ENCODE results near the gene NANOS2. TPM values are rescaled to one million over a fixed set of nuclear protein-coding genes. Genes with fewer than 3 reads are reported as not detected.

Gene NANOS2
- total and polyA plus RNA-seq, 2 of the 13 experiments (the other 11 are each of a cell fraction or from before 2014, with no cell fraction given) = not detected

DNA sequence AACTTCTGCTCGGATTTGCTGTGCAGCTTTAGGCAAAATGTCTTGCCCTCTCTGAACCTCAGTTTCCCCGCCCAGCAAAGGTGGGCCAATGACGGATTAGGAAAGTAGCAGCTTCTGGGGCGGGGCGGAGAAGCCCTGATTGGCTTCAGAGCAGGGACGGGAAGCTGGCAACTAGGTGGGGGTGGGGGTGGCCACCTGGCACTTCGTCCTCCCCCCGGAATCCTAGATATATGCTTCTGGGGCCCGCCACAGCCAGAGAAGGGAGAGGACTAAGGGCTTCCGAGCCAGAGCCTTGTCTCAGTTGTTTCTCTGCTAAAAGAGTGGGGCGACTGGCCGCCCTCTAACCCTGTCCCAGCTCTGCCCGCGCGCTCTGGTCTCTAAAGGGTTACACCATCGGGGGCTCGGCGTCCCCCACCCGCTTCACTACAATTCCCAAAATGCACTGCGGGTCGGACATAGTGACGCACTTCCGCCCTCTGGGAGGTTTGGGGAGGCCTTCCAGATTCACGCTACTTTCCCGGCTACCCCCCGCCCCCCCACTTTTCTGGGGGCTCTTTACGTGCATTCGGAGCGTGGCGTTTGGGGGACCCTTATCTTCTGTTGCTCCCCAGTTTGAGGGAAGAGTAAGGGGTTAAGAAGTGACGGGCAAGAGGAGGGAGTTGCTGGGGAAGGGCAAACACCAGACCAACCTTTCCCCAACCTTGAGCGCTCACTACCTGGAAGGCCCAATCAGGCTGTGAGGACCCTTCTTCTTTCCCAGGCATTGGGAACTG is 28.0 kb downstream of the NANOS2 start (continued):
- TF ChIP-seq FOXJ3 (CRISPR knock-in tag; IDR thresholded peaks at IDR 0.05; ENCODE audit: borderline replicate concordance) (peak; percentile 14; the same call in 1 of the 2 replicates), DMAP1 (CRISPR knock-in tag; IDR thresholded peaks at IDR 0.05) (no peak), E2F1 (CRISPR knock-in tag; IDR thresholded peaks at IDR 0.05) (no peak), JARID2 (CRISPR knock-in tag; IDR thresholded peaks at IDR 0.05; ENCODE audit: insufficient replicate concordance) (no peak), SMAD3 (CRISPR knock-in tag; IDR thresholded peaks at IDR 0.05) (no peak), HNRNPL (IDR thresholded peaks at IDR 0.05; ENCODE audit: low read depth, low read length) (no peak), ARID2 (CRISPR knock-in tag; IDR thresholded peaks at IDR 0.05; ENCODE audit: borderline replicate concordance) (no peak), CERS6 (CRISPR knock-in tag; IDR thresholded peaks at IDR 0.05) (no peak), ZBTB38 (CRISPR knock-in tag; IDR thresholded peaks at IDR 0.05) (no peak), ELF3 (CRISPR knock-in tag; IDR thresholded peaks at IDR 0.05) (peak; percentile 55; the same call in 1 of the 2 replicates), HOXD1 (CRISPR knock-in tag; IDR thresholded peaks at IDR 0.05) (no peak; the same call in 1 of the 2 replicates), ZNF558 (CRISPR knock-in tag; IDR thresholded peaks at IDR 0.05; ENCODE audit: borderline replicate concordance) (no peak), AFF4 (CRISPR knock-in tag; IDR thresholded peaks at IDR 0.05) (no peak), ZNF746 (CRISPR knock-in tag; IDR thresholded peaks at IDR 0.05) (no peak), ATF7-NPFF (CRISPR knock-in tag; IDR thresholded peaks at IDR 0.05; ENCODE audit: low read depth) (peak; percentile 13; the same call in 1 of the 2 replicates), ZNF3 (CRISPR knock-in tag; IDR thresholded peaks at IDR 0.05) (no peak; the same call in 1 of the 2 replicates), KLF11 (CRISPR knock-in tag; IDR thresholded peaks at IDR 0.05) (peak; percentile 47; the same call in 1 of the 2 replicates)
- TF ChIP-seq, protein P1, sequence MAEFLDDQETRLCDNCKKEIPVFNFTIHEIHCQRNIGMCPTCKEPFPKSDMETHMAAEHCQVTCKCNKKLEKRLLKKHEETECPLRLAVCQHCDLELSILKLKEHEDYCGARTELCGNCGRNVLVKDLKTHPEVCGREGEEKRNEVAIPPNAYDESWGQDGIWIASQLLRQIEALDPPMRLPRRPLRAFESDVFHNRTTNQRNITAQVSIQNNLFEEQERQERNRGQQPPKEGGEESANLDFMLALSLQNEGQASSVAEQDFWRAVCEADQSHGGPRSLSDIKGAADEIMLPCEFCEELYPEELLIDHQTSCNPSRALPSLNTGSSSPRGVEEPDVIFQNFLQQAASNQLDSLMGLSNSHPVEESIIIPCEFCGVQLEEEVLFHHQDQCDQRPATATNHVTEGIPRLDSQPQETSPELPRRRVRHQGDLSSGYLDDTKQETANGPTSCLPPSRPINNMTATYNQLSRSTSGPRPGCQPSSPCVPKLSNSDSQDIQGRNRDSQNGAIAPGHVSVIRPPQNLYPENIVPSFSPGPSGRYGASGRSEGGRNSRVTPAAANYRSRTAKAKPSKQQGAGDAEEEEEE (CRISPR knock-in tag; IDR thresholded peaks at IDR 0.05; ENCODE audit: borderline replicate concordance) = no peak
- TF ChIP-seq, protein P2, sequence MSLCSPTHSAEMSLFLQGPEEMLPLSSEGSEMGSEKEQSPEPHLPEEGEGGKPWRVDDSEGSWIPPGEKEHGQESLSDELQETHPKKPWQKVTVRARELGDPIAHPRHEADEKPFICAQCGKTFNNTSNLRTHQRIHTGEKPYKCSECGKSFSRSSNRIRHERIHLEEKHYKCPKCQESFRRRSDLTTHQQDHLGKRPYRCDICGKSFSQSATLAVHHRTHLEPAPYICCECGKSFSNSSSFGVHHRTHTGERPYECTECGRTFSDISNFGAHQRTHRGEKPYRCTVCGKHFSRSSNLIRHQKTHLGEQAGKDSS (CRISPR knock-in tag; IDR thresholded peaks at IDR 0.05; ENCODE audit: borderline replicate concordance, low read depth) = no peak; the same call in 1 of the 2 replicates
- TF ChIP-seq, protein P3, sequence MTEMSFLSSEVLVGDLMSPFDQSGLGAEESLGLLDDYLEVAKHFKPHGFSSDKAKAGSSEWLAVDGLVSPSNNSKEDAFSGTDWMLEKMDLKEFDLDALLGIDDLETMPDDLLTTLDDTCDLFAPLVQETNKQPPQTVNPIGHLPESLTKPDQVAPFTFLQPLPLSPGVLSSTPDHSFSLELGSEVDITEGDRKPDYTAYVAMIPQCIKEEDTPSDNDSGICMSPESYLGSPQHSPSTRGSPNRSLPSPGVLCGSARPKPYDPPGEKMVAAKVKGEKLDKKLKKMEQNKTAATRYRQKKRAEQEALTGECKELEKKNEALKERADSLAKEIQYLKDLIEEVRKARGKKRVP (CRISPR knock-in tag; IDR thresholded peaks at IDR 0.05) = no peak

Measured in HepG2 (cell line).